Measurements from ENCODE around the gene PNPLA1.

Gene PNPLA1

DNA sequence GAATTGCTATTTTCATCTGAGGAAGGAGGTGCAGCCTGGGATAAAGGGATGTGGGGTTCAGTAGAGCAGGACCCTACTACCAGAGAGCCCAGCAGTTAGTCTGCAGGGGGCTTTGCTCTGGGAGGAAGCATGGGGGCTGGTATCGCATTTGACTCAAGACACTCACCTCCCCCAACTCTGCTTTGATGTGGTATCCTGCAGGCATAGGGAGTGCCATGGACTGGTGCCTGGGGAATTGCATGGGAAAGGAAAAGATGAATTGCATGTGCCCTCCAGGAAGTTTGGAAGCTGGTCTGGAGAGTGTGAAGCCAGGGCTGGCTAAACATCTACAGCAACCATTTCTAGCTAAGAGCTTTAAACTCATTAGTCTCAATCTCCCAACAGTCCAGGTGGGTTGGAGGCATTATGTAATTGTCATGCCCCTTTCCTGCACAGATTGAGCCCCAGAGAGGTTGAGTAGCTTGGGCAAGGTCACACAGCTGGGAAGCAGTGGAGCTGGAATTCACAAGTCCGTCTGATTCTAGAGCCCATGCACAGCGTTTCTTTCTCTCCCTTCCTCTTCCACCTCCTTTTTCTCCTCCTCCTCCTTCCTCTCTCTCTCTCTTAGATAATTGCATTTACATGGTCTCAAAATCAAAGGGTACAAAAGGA lies 26.2 kb upstream of the PNPLA1 start:
- TF ChIP-seq, protein P1, sequence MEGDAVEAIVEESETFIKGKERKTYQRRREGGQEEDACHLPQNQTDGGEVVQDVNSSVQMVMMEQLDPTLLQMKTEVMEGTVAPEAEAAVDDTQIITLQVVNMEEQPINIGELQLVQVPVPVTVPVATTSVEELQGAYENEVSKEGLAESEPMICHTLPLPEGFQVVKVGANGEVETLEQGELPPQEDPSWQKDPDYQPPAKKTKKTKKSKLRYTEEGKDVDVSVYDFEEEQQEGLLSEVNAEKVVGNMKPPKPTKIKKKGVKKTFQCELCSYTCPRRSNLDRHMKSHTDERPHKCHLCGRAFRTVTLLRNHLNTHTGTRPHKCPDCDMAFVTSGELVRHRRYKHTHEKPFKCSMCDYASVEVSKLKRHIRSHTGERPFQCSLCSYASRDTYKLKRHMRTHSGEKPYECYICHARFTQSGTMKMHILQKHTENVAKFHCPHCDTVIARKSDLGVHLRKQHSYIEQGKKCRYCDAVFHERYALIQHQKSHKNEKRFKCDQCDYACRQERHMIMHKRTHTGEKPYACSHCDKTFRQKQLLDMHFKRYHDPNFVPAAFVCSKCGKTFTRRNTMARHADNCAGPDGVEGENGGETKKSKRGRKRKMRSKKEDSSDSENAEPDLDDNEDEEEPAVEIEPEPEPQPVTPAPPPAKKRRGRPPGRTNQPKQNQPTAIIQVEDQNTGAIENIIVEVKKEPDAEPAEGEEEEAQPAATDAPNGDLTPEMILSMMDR (conservative IDR thresholded peaks at IDR 0.05; ENCODE audit: low read depth, low read length), result no peak

GRCh38 chr6:36244641-36245280 lies 25.1 kb upstream of the PNPLA1 start:
- H3K79me2 ChIP-seq (ENCODE audit: insufficient read depth, low read depth), result no peaks in the 10 kb centered on the region
- H3K27ac ChIP-seq, result no peak overlapping the region
- no peak overlapping the region for H3K4me3 ChIP-seq (IDR thresholded peaks at IDR 0.05; ENCODE audit: insufficient read depth, low read depth, low read length)
- no peaks in the 10 kb centered on the region for H4K20me1 ChIP-seq (ENCODE audit: insufficient read depth)
- TF ChIP-seq, protein P1 (conservative IDR thresholded peaks at IDR 0.05; ENCODE audit: low read depth, low read length), result no peak
- H3K4me1 ChIP-seq (ENCODE audit: low read depth, poor library complexity, severe bottlenecking), result no peaks in the 10 kb centered on the region
- no peak overlapping the region for H2AFZ ChIP-seq (ENCODE audit: low read depth)
- H3K9ac ChIP-seq, result no peak overlapping the region
- H3K27me3 ChIP-seq (ENCODE audit: insufficient read depth, low read depth), result no peaks in the 10 kb centered on the region
- no peaks in the 10 kb centered on the region for H3K36me3 ChIP-seq (ENCODE audit: insufficient read depth)
- H3K4me2 ChIP-seq, result no peak overlapping the region

More for the DNA sequence above, 26.2 kb upstream of the PNPLA1 start:
- Histone ChIP-seq H3K4me3 (IDR thresholded peaks at IDR 0.05; ENCODE audit: insufficient read depth, low read depth, low read length) (no peak overlapping the region), H3K27ac (no peak overlapping the region), H3K4me2 (no peak overlapping the region), H2AFZ (ENCODE audit: low read depth) (no peak overlapping the region), H3K9ac (no peak overlapping the region), H3K27me3 (ENCODE audit: insufficient read depth, low read depth) (no peaks in the 10 kb centered on the region), H3K4me1 (ENCODE audit: low read depth, poor library complexity, severe bottlenecking) (no peaks in the 10 kb centered on the region), H3K79me2 (ENCODE audit: insufficient read depth, low read depth) (no peaks in the 10 kb centered on the region), H4K20me1 (ENCODE audit: insufficient read depth) (no peaks in the 10 kb centered on the region), H3K36me3 (ENCODE audit: insufficient read depth) (no peaks in the 10 kb centered on the region)

DNA sequence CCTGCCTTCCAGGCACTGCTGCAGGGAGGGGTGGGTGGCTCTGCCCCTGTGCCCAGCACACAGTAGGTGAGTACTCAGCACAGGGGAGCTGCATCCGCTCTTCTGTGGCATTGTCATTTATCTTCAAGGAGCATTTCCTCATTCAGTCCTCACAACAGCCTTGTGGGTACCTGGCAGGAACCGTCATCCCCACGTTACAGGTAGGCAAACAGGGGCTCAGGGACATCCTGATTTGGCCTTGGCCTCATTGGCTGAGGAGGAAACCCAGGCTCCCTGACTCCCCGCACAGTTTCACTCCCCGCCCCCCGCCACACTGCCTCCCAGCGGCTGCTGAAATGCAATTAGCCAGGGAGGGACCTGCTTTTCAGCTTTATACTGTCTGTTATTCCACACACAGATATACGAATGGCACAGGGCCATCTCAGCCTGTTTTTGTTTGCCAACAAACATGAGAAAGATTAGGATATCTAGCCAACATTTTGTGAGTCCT lies 24.2 kb upstream of the PNPLA1 start:
- Histone ChIP-seq H3K4me1 (ENCODE audit: low read depth, poor library complexity, severe bottlenecking) (no peaks in the 10 kb centered on the region), H3K79me2 (ENCODE audit: insufficient read depth, low read depth) (no peaks in the 10 kb centered on the region), H3K4me2 (no peak overlapping the region), H3K9ac (no peak overlapping the region), H3K27me3 (ENCODE audit: insufficient read depth, low read depth) (no peaks in the 10 kb centered on the region), H3K27ac (no peak overlapping the region), H3K4me3 (IDR thresholded peaks at IDR 0.05; ENCODE audit: insufficient read depth, low read depth, low read length) (no peak overlapping the region), H4K20me1 (ENCODE audit: insufficient read depth) (no peaks in the 10 kb centered on the region), H2AFZ (ENCODE audit: low read depth) (no peak overlapping the region), H3K36me3 (ENCODE audit: insufficient read depth) (no peaks in the 10 kb centered on the region)
- TF ChIP-seq, protein P1 (conservative IDR thresholded peaks at IDR 0.05; ENCODE audit: low read depth, low read length), result no peak

- Histone ChIP-seq H3K4me3 (IDR thresholded peaks at IDR 0.05; ENCODE audit: insufficient read depth, low read depth, low read length) (no peak overlapping the region), H3K36me3 (ENCODE audit: insufficient read depth) (no peaks in the 10 kb centered on the region), H4K20me1 (ENCODE audit: insufficient read depth) (no peaks in the 10 kb centered on the region), H3K27me3 (ENCODE audit: insufficient read depth, low read depth) (no peaks in the 10 kb centered on the region), H3K9ac (no peak overlapping the region), H2AFZ (ENCODE audit: low read depth) (no peak overlapping the region), H3K27ac (no peak overlapping the region), H3K4me1 (ENCODE audit: low read depth, poor library complexity, severe bottlenecking) (no peaks in the 10 kb centered on the region), H3K4me2 (no peak overlapping the region), H3K79me2 (ENCODE audit: insufficient read depth, low read depth) (no peaks in the 10 kb centered on the region)
- TF ChIP-seq, protein P1 (conservative IDR thresholded peaks at IDR 0.05; ENCODE audit: low read depth, low read length), result no peak
These were observed 23.2 kb upstream of the PNPLA1 start for GRCh38 chr6:36246506-36247268.
